Thymus (tissue), 11 donors: Measurements from ENCODE around the gene MAPK11. TPM values are rescaled to one million over a fixed set of nuclear protein-coding genes. Genes with fewer than 3 reads are reported as not detected.

Experiments used
- DNase-seq, 9 donors: peaks; one replicate each; pipeline ENCODE4 v3.0.0-alpha.2; 2013; ENCODE audit warnings: low spot score in 9 of 9, low read depth in 6 of 9, missing footprints in 1 of 9
- H3K27ac ChIP-seq, 2 donors: one replicate each; pipeline ENCODE4 v1.5.1; 2013; ENCODE audit warnings: control low read depth in 1 of 2, low read depth in 1 of 2, low read length in 1 of 2, mild to moderate bottlenecking in 1 of 2, moderate library complexity in 1 of 2
- H3K27me3 ChIP-seq, 2 donors: one replicate each; pipeline ENCODE4 v1.5.1; 2013; ENCODE audit warnings: low read length in 1 of 2; ENCODE audit not compliant: control insufficient read depth in 2 of 2, insufficient read depth in 1 of 2
- H3K36me3 ChIP-seq, 2 donors: one replicate each; pipeline ENCODE4 v1.5.1; 2013; ENCODE audit warnings: low read length in 1 of 2, mild to moderate bottlenecking in 1 of 2, moderate library complexity in 1 of 2; ENCODE audit not compliant: control insufficient read depth in 2 of 2, insufficient read depth in 2 of 2
- H3K4me1 ChIP-seq, 2 donors: one replicate each; pipeline ENCODE4 v1.5.1; 2013; ENCODE audit warnings: low read length in 2 of 2; ENCODE audit not compliant: control insufficient read depth in 2 of 2, insufficient read depth in 2 of 2
- H3K4me3 ChIP-seq, 2 donors: one replicate each; pipeline ENCODE4 v1.5.1; 2013; ENCODE audit warnings: low read length in 2 of 2, control low read depth in 1 of 2, mild to moderate bottlenecking in 1 of 2
- H3K9me3 ChIP-seq, 2 donors: one replicate each; pipeline ENCODE4 v1.5.1; 2013; ENCODE audit warnings: low read length in 1 of 2, mild to moderate bottlenecking in 1 of 2; ENCODE audit not compliant: control insufficient read depth in 2 of 2, insufficient read depth in 1 of 2
- WGBS: extraction: QIAGEN DNeasy Blood & Tissue Kit; methylation state at CpG from one replicate; pipeline ENCODE4 v1.1.7; 2013; 5-methylcytosine and 5-hydroxymethylcytosine counted together
- polyA plus RNA-seq: library from polyadenylated mRNA; stranded (reverse); fragments of 200-250 nt; gene quantifications from one replicate; pipeline ENCODE4 v1.2.3, GENCODE V29; 2013
- total RNA-seq: library from RNA; stranded (reverse); fragments of 120-200 nt; gene quantifications from one replicate; pipeline ENCODE4 v1.2.4, GENCODE V29; 2013
- donor health status: healthy.

The MAPK11 gene
- total and polyA plus RNA-seq, 2 donors = 3.7 to 17.7 TPM

DNA sequence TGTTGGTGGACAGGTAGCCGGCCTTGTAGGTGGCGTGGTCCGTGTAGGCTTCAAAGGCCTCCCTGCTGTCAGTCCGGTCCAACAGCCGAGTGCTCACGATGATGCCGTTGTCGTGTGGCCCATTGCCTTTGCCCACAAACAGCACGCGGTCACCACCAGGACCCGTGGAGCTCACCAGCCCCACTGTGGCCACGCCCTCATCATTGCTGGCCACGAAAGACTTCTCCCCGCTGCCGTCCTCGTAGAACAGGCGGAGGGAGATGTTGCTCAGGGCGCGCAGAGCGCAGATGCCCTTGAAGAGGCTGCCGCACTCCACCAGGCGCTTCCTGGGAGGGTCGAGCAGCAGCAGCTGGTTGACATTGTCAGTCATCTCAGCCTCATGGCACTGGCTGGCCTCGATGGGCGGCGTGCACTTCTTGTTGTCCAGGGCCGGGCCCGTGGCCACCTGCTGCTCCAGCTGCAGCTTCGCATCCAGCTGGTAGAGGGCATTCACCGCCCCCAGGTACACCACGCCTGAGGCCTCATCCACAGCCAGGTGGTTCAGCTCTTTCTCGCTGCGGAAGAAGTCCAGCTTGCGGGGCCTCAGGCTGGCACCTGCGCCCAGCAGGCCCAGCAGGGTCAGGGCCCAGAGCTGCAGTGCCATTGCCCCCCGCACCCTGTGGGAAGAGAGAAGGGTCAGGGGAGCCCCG, 19.9 kb upstream of the MAPK11 start:
- WGBS = 96% methylated on average over 37 of the region's 37 CpGs
- Histone ChIP-seq H3K36me3 (no peaks in the 10 kb centered on the region), H3K4me1 (peaks cover 3 to 28% of the 10 kb centered on the region in 2 donors), H3K9me3 (no peaks in the 10 kb centered on the region), H3K27me3 (peaks cover 12 to 33% of the 10 kb centered on the region in 2 donors), H3K27ac (no peak overlapping the region), H3K4me3 (no peak overlapping the region)
- DNase-seq = no peak

- 98% methylated on average over 57 of the region's 57 CpGs for WGBS
- Histone ChIP-seq H3K4me3 (no peak overlapping the region), H3K36me3 (no peaks in the 10 kb centered on the region), H3K27ac (no peak overlapping the region), H3K4me1 (peaks cover 3 to 25% of the 10 kb centered on the region in 2 donors), H3K9me3 (no peaks in the 10 kb centered on the region), H3K27me3 (peaks cover 7 to 28% of the 10 kb centered on the region in 2 donors)
- no peak for DNase-seq
Measured at GRCh38 chr22:50289151-50289941, 19.2 kb upstream of the MAPK11 start.

- WGBS = 98% methylated on average over 31 of the region's 31 CpGs
- no peak overlapping the region for H3K27ac ChIP-seq
- no peaks in the 10 kb centered on the region for H3K9me3 ChIP-seq
- H3K4me1 ChIP-seq = peaks cover 3 to 11% of the 10 kb centered on the region in 2 donors
- no peak overlapping the region for H3K4me3 ChIP-seq
- H3K27me3 ChIP-seq = peaks cover 0 to 12% of the 10 kb centered on the region in 2 donors
- H3K36me3 ChIP-seq = no peaks in the 10 kb centered on the region
- no peak for DNase-seq
Measured at GRCh38 chr22:50287731-50288130, 17.6 kb upstream of the MAPK11 start.

- peaks cover 0 to 5% of the 10 kb centered on the region in 2 donors for H3K27me3 ChIP-seq
- no peak overlapping the region for H3K27ac ChIP-seq
- no peak overlapping the region for H3K4me3 ChIP-seq
- WGBS = 97% methylated on average over 40 of the region's 40 CpGs
- H3K36me3 ChIP-seq = no peaks in the 10 kb centered on the region
- DNase-seq = no peak
- peaks cover 0 to 3% of the 10 kb centered on the region in 2 donors for H3K4me1 ChIP-seq
- H3K9me3 ChIP-seq = no peaks in the 10 kb centered on the region
Measured at GRCh38 chr22:50286701-50287318, 16.6 kb upstream of the MAPK11 start.

DNA sequence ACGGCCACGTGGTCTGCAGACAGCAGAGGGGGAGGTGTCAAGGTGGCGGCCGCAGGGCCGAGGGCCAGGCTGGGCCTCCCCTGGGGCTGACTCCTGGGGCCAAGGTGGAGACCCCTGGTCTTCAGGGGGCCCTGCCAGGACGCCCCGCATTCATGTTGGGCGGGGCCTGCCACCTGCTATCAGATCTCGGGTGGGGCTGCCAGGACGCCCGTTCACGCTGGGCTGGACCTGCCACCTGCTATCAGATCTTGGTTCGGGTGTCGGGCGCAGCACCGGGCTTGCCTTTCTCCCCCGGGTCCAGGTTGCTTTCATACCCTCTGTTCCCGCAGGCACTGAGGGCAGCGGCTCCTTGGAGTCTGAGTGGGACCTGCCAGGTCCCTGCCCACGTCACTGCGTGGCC, 16.1 kb upstream of the MAPK11 start:
- Histone ChIP-seq H3K4me3 (no peak overlapping the region), H3K27me3 (no peaks in the 10 kb centered on the region), H3K36me3 (no peaks in the 10 kb centered on the region), H3K9me3 (no peaks in the 10 kb centered on the region), H3K27ac (no peak overlapping the region), H3K4me1 (no peaks in the 10 kb centered on the region)
- no peak for DNase-seq
- 95% methylated on average over 21 of the region's 21 CpGs for WGBS

GRCh38 chr22:50285568-50286229, 15.5 kb upstream of the MAPK11 start:
- Histone ChIP-seq H3K36me3 (no peaks in the 10 kb centered on the region), H3K4me1 (no peaks in the 10 kb centered on the region), H3K4me3 (no peak overlapping the region), H3K9me3 (no peaks in the 10 kb centered on the region), H3K27ac (no peak overlapping the region), H3K27me3 (no peaks in the 10 kb centered on the region)
- 98% methylated on average over 29 of the region's 34 CpGs for WGBS
- no peak for DNase-seq

DNA sequence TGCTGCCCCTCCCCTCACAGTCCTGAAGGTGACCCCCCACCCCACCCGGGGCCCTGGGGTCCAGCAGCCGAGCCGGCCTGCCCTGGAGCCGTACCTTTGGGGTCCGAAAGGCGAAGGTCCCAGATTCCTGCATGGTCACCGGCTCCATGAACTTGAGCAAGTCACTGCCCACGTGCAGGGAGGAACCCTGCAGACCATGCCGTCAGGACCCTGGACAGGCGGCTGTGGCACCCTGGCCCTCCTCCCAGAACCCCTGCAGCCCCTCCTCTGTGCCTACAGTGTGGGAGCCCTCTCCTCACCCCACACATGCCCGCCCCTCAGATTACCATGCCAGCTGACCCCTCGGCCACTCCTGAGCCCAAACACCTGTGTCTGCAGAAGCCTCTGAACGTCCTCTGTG, 14.3 kb upstream of the MAPK11 start:
- 94% methylated on average over 13 of the region's 13 CpGs for WGBS
- Histone ChIP-seq H3K36me3 (no peaks in the 10 kb centered on the region), H3K27ac (no peak overlapping the region), H3K27me3 (no peaks in the 10 kb centered on the region), H3K4me3 (no peak overlapping the region), H3K9me3 (no peaks in the 10 kb centered on the region), H3K4me1 (no peaks in the 10 kb centered on the region)
- no peak for DNase-seq

- Histone ChIP-seq H3K27ac (no peak overlapping the region), H3K4me1 (no peaks in the 10 kb centered on the region), H3K27me3 (no peaks in the 10 kb centered on the region), H3K4me3 (no peak overlapping the region), H3K9me3 (no peaks in the 10 kb centered on the region), H3K36me3 (no peaks in the 10 kb centered on the region)
- DNase-seq = no peak
- 97% methylated on average over 30 of the region's 30 CpGs for WGBS
Measured at GRCh38 chr22:50283821-50284220, 13.6 kb upstream of the MAPK11 start.
